Suprapubic skin (tissue), 4 donors: ENCODE measurements around the gene ANAPC10. TPM values are rescaled to one million over a fixed set of nuclear protein-coding genes. Genes with fewer than 3 reads are reported as not detected.

Experiments
- DNase-seq, 2 donors: peaks; one replicate each; pipeline ENCODE4 v3.0.0-alpha.2; 2019; ENCODE audit warnings: low spot score in 2 of 2
- H3K27ac ChIP-seq: fragments of 200-600 bp; sonication (generic); one replicate; pipeline ENCODE4 v1.5.1; 2019
- H3K27me3 ChIP-seq: fragments of 200-600 bp; sonication (generic); one replicate; pipeline ENCODE4 v1.5.1; 2019
- H3K36me3 ChIP-seq: fragments of 200-600 bp; sonication (generic); one replicate; pipeline ENCODE4 v1.5.1; 2019
- H3K4me1 ChIP-seq: fragments of 200-600 bp; sonication (generic); one replicate; pipeline ENCODE4 v1.5.1; 2019
- H3K4me3 ChIP-seq: fragments of 200-600 bp; sonication (generic); one replicate; pipeline ENCODE4 v1.5.1; 2019; ENCODE audit warnings: mild to moderate bottlenecking
- H3K9me3 ChIP-seq: fragments of 200-600 bp; sonication (generic); one replicate; pipeline ENCODE4 v1.5.1; 2019
- CTCF ChIP-seq, 2 donors: fragments of 200-600 bp in 1 of 2; fragments of 450-650 bp in 1 of 2; sonication (generic) in 1 of 2; IDR thresholded peaks; one replicate each; pipeline ENCODE4 v1.5.1; 2016 to 2019; ENCODE audit warnings: antibody characterized with exemption in 2 of 2, mild to moderate bottlenecking in 1 of 2, moderate library complexity in 1 of 2
- EP300 ChIP-seq: sonication (generic); formaldehyde crosslinking; IDR thresholded peaks from one replicate; pipeline ENCODE4 v1.6.1; 2017; ENCODE audit warnings: antibody characterized with exemption
- POLR2A ChIP-seq, 2 donors: fragments of 450-650 bp; IDR thresholded peaks; one replicate each; pipeline ENCODE4 v1.6.1; 2017; ENCODE audit warnings: antibody characterized with exemption in 2 of 2, mild to moderate bottlenecking in 2 of 2, moderate library complexity in 2 of 2
- POLR2AphosphoS5 ChIP-seq, 3 donors: sonication (generic); formaldehyde crosslinking; IDR thresholded peaks; one replicate each; pipeline ENCODE4 v1.6.1; 2017; ENCODE audit warnings: antibody characterized with exemption in 3 of 3
- WGBS: methylation state at CpG from one replicate; pipeline ENCODE4 v1.1.5; 2018; 5-methylcytosine and 5-hydroxymethylcytosine counted together
- total RNA-seq, 4 donors: library from RNA; depleted of rRNA; stranded (reverse); fragments of >200 nt; gene quantifications; one replicate each; pipeline ENCODE4 v1.1.0, GENCODE V29; 2016

The ANAPC10 gene
- total RNA-seq, 4 donors from 2014 or later, result 16.1 to 30.1 (median 24.0) TPM

- no peak overlapping the region for H3K4me3 ChIP-seq
- H3K36me3 ChIP-seq, result peaks cover 53% of the 10 kb centered on the region
- no peak for DNase-seq
- TF ChIP-seq POLR2A (IDR thresholded peaks at IDR 0.05), result no peak
- no peak for TF ChIP-seq POLR2AphosphoS5 (IDR thresholded peaks at IDR 0.05)
- no peak for TF ChIP-seq EP300
- no peak for TF ChIP-seq CTCF (IDR thresholded peaks at IDR 0.05)
- no peaks in the 10 kb centered on the region for H3K9me3 ChIP-seq
- 96% methylated on average over 2 of the region's 2 CpGs for WGBS
- H3K27me3 ChIP-seq, result no peaks in the 10 kb centered on the region
- no peak overlapping the region for H3K27ac ChIP-seq
- H3K4me1 ChIP-seq, result peaks cover 12% of the 10 kb centered on the region
Measured at GRCh38 chr4:145093638-145094037, 4.4 kb downstream of the ANAPC10 start.

- Histone ChIP-seq H3K27me3 (no peaks in the 10 kb centered on the region), H3K36me3 (peaks cover 52% of the 10 kb centered on the region), H3K4me3 (no peak overlapping the region), H3K4me1 (no peaks in the 10 kb centered on the region), H3K9me3 (no peaks in the 10 kb centered on the region), H3K27ac (no peak overlapping the region)
- no peak for TF ChIP-seq CTCF (IDR thresholded peaks at IDR 0.05)
- TF ChIP-seq EP300, result no peak
- no peak for TF ChIP-seq POLR2AphosphoS5 (IDR thresholded peaks at IDR 0.05)
- no peak for TF ChIP-seq POLR2A (IDR thresholded peaks at IDR 0.05)
- WGBS, result 86% methylated on average over 1 of the region's 1 CpG
- no peak for DNase-seq
Measured at GRCh38 chr4:145090380-145090779, 7.6 kb downstream of the ANAPC10 start.

GRCh38 chr4:145083891-145084605 lies 13.9 kb downstream of the ANAPC10 start:
- Histone ChIP-seq H3K9me3 (no peaks in the 10 kb centered on the region), H3K27me3 (no peaks in the 10 kb centered on the region), H3K4me3 (no peak overlapping the region), H3K36me3 (peaks cover 29% of the 10 kb centered on the region), H3K27ac (no peak overlapping the region), H3K4me1 (no peaks in the 10 kb centered on the region)
- DNase-seq, result no peak
- TF ChIP-seq CTCF (IDR thresholded peaks at IDR 0.05) (no peak), EP300 (no peak), POLR2A (IDR thresholded peaks at IDR 0.05) (no peak), POLR2AphosphoS5 (IDR thresholded peaks at IDR 0.05) (no peak)
- 96% methylated on average over 1 of the region's 1 CpG for WGBS

GRCh38 chr4:145081756-145082155 lies 16.2 kb downstream of the ANAPC10 start:
- TF ChIP-seq CTCF (IDR thresholded peaks at IDR 0.05) (no peak), EP300 (no peak), POLR2A (IDR thresholded peaks at IDR 0.05) (no peak), POLR2AphosphoS5 (IDR thresholded peaks at IDR 0.05) (no peak)
- no peak overlapping the region for H3K27ac ChIP-seq
- H3K36me3 ChIP-seq, result peaks cover 31% of the 10 kb centered on the region
- H3K4me3 ChIP-seq, result no peak overlapping the region
- DNase-seq, result no peak
- H3K9me3 ChIP-seq, result no peaks in the 10 kb centered on the region
- H3K4me1 ChIP-seq, result no peaks in the 10 kb centered on the region
- 100% methylated on average over 1 of the region's 1 CpG for whole genome bisulfite sequencing
- H3K27me3 ChIP-seq, result no peaks in the 10 kb centered on the region

- Histone ChIP-seq H3K4me1 (no peaks in the 10 kb centered on the region), H3K36me3 (peaks cover 28% of the 10 kb centered on the region), H3K4me3 (no peak overlapping the region), H3K27me3 (no peaks in the 10 kb centered on the region), H3K9me3 (no peaks in the 10 kb centered on the region), H3K27ac (no peak overlapping the region)
- 90% methylated on average over 2 of the region's 2 CpGs for WGBS
- DNase-seq, result no peak
- TF ChIP-seq CTCF (IDR thresholded peaks at IDR 0.05) (no peak), POLR2AphosphoS5 (IDR thresholded peaks at IDR 0.05) (no peak), POLR2A (IDR thresholded peaks at IDR 0.05) (no peak), EP300 (no peak)
Measured at GRCh38 chr4:145076469-145076855, 21.5 kb downstream of the ANAPC10 start.
